OCI-LY7 (cell line): ENCODE data around the gene DLGAP1. TPM values are rescaled to one million over a fixed set of nuclear protein-coding genes. Genes with fewer than 3 reads are reported as not detected.

ENCODE experiments used
- BruUV-seq: library from RNA; stranded (reverse); fragments of 400-500 nt; replicated peaks from 2 replicates; lab custom pipeline; 2021; lab: Mats Ljungman, UMichigan
- CTCF ChIA-PET: fragments of 300-600 bp; sonication (Branson Sonifier 250); formaldehyde crosslinking; loops from one replicate; lab custom pipeline; 2022; ENCODE audit warnings: antibody characterized with exemption; ENCODE audit not compliant: unreplicated experiment; lab: Charles Lee
- POLR2A ChIA-PET: fragments of 300-600 bp; sonication (Branson Sonifier 250); formaldehyde crosslinking; loops from one replicate; lab custom pipeline; 2022; ENCODE audit warnings: antibody characterized with exemption; lab: Charles Lee
- DNase-seq: peaks from one replicate; pipeline ENCODE4 v3.0.0-alpha.2; 2015; ENCODE audit warnings: low spot score
- H2AFZ ChIP-seq: fragments of 200-600 bp; sonication (generic), shearing (Covaris generic); 2 replicates; pipeline ENCODE4 v1.6.1; 2014; ENCODE audit warnings: mild to moderate bottlenecking, antibody characterized with exemption, low read length, moderate library complexity
- H3K27ac ChIP-seq: fragments of 200-600 bp; sonication (generic); 2 replicates; pipeline ENCODE4 v1.5.1; 2014; ENCODE audit warnings: mixed run types, low read depth, mild to moderate bottlenecking, moderate library complexity, low read length, inconsistent platforms; ENCODE audit not compliant: poor library complexity, severe bottlenecking
- H3K36me3 ChIP-seq: fragments of 200-600 bp; sonication (generic); 2 replicates; pipeline ENCODE4 v1.6.1; 2014; ENCODE audit warnings: mild to moderate bottlenecking, antibody characterized with exemption, low read length, moderate library complexity, mixed read lengths; ENCODE audit not compliant: insufficient read depth
- H3K4me1 ChIP-seq: fragments of 200-600 bp; sonication (generic); 2 replicates; pipeline ENCODE4 v1.5.1; 2014; ENCODE audit warnings: mild to moderate bottlenecking, low read length; ENCODE audit not compliant: insufficient read depth, poor library complexity, severe bottlenecking
- H3K4me2 ChIP-seq: fragments of 200-600 bp; sonication (generic); 2 replicates; pipeline ENCODE4 v1.6.1; 2014; ENCODE audit warnings: mild to moderate bottlenecking, low read length
- H3K4me3 ChIP-seq: fragments of 200-600 bp; sonication (generic); 2 replicates; pipeline ENCODE4 v1.5.1; 2014; ENCODE audit warnings: mild to moderate bottlenecking, low read depth, low read length; ENCODE audit not compliant: poor library complexity, severe bottlenecking
- H3K79me2 ChIP-seq: fragments of 200-600 bp; sonication (generic); 2 replicates; pipeline ENCODE4 v1.6.1; 2016; ENCODE audit warnings: low read depth, mild to moderate bottlenecking, low read length, moderate library complexity, mixed read lengths; ENCODE audit not compliant: insufficient read depth
- H3K9me2 ChIP-seq: fragments of 200-600 bp; sonication (generic); 2 replicates; pipeline ENCODE4 v1.6.1; 2016; ENCODE audit warnings: mild to moderate bottlenecking, low read length, mixed read lengths; ENCODE audit not compliant: insufficient read depth
- H3K9me3 ChIP-seq: fragments of 200-600 bp; sonication (generic); 2 replicates; pipeline ENCODE4 v1.6.1; 2014; ENCODE audit warnings: mild to moderate bottlenecking, mixed run types, low read length, mixed read lengths
- H4K20me1 ChIP-seq: fragments of 200-600 bp; sonication (generic); 2 replicates; pipeline ENCODE4 v1.6.1; 2014; ENCODE audit warnings: mild to moderate bottlenecking, antibody characterized with exemption, low read length, moderate library complexity, mixed read lengths; ENCODE audit not compliant: insufficient read depth
- EZH2phosphoT487 ChIP-seq: fragments of 200-600 bp; sonication (generic); IDR thresholded peaks from 2 replicates; pipeline ENCODE4 v1.6.1; 2018; ENCODE audit warnings: low read depth, borderline replicate concordance, mild to moderate bottlenecking, mixed run types, antibody characterized with exemption, low read length, moderate library complexity, mixed read lengths
- intact Hi-C: fragments of 100-400 bp; cut with micrococcal nuclease; formaldehyde crosslinking; loops from one replicate; pipeline ENCODE4 v1.10.0; 2022; ENCODE audit not compliant: unreplicated experiment
- total RNA-seq, 2 experiments: library from RNA; depleted of rRNA in 1 of 2; stranded (reverse); fragments of >200 nt in 1 of 2; shearing (Covaris generic) in 1 of 2; gene quantifications; 2 replicates each; pipeline ENCODE4 v1.2.3, GENCODE V29; 2014 to 2022
- TF ChIP-seq, protein P1 (sequence below): fragments of 200-600 bp; sonication (generic); conservative IDR thresholded peaks from 2 replicates; pipeline ENCODE4 v1.5.1; 2014; ENCODE audit warnings: mild to moderate bottlenecking, antibody characterized with exemption, low read length, moderate library complexity, mixed read lengths

DLGAP1 gene
- total RNA-seq, 2 experiments from 2014 or later: 0.22 TPM; not detected in 1

DNA sequence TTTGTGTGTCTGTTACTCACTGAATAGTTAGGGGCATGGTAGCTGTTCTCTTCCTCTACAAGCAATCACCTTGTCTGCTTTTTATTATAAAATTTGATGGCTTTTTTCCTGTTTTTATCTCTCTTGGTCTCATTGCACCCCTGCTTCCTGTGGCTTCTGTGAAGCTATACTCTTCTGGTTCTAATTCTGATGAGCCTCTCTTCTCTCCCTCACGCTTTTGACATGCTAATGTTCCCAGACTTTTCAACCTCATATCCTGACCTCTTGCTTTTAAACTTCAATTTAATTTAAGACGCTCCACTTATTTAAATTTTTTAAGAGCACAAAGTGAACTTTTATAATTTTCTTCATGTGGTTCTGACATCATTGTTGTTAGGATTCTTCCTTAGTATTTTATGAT is 361.4 kb downstream of the DLGAP1 start:
- intact Hi-C loops: no loop called here
- H2AFZ ChIP-seq: no peak overlapping the region
- no peaks in the 10 kb centered on the region for H3K4me1 ChIP-seq
- H3K79me2 ChIP-seq: no peaks in the 10 kb centered on the region
- H3K36me3 ChIP-seq: no peaks in the 10 kb centered on the region
- H3K4me3 ChIP-seq: no peak overlapping the region
- no peaks in the 10 kb centered on the region for H3K9me3 ChIP-seq
- TF ChIP-seq, protein P1, sequence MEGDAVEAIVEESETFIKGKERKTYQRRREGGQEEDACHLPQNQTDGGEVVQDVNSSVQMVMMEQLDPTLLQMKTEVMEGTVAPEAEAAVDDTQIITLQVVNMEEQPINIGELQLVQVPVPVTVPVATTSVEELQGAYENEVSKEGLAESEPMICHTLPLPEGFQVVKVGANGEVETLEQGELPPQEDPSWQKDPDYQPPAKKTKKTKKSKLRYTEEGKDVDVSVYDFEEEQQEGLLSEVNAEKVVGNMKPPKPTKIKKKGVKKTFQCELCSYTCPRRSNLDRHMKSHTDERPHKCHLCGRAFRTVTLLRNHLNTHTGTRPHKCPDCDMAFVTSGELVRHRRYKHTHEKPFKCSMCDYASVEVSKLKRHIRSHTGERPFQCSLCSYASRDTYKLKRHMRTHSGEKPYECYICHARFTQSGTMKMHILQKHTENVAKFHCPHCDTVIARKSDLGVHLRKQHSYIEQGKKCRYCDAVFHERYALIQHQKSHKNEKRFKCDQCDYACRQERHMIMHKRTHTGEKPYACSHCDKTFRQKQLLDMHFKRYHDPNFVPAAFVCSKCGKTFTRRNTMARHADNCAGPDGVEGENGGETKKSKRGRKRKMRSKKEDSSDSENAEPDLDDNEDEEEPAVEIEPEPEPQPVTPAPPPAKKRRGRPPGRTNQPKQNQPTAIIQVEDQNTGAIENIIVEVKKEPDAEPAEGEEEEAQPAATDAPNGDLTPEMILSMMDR: no peak
- no peak for TF ChIP-seq EZH2phosphoT487
- no peak overlapping the region for H3K4me2 ChIP-seq
- DNase-seq: no peak
- H3K9me2 ChIP-seq: no peaks in the 10 kb centered on the region
- H4K20me1 ChIP-seq: no peaks in the 10 kb centered on the region
- H3K27ac ChIP-seq: no peak overlapping the region
- ChIA-PET POLR2A (interaction anchor here (0.6 to 1.2 kb wide), 3 partner anchors 16 to 248 kb away, joined by 3 to 4 read pairs (median 3); no protein-coding TSS in a partner anchor), CTCF (no interaction called here)
- BruUV-seq: no TSS peak

DNA sequence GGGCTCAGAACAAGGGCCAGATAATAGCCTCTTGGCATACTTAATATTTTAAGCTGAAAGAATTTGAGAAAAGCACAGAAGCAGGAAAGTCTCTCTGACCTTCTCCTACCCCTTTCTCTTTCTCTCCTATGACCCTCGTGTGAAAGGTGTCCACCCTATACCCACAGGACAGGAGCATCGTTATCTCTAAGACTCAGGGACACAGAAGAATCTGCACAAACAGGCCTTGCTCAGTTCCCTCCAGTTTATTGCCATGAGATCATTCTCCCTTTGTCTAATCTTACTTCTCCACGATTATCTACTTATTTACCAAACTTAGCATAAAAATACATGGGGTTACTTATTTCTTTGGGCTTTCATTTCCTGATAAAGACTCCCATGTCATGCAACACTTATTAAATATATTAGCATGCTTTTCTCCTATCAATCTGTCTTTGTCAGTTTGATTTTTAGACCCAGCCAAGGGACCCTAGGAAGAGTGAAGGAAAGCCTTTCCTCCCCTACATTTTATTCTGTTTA is 370.7 kb downstream of the DLGAP1 start:
- ChIA-PET POLR2A (interaction anchor here (0.8 kb wide), 1 partner anchor 85 kb away, joined by 3 read pairs; no protein-coding TSS in a partner anchor), CTCF (no interaction called here)
- Histone ChIP-seq H4K20me1 (no peaks in the 10 kb centered on the region), H2AFZ (no peak overlapping the region), H3K9me3 (no peaks in the 10 kb centered on the region), H3K79me2 (no peaks in the 10 kb centered on the region), H3K27ac (no peak overlapping the region), H3K9me2 (no peaks in the 10 kb centered on the region), H3K4me2 (no peak overlapping the region), H3K36me3 (no peaks in the 10 kb centered on the region), H3K4me3 (no peak overlapping the region), H3K4me1 (no peaks in the 10 kb centered on the region)
- DNase-seq: no peak
- no TSS peak for BruUV-seq
- TF ChIP-seq, protein P1: no peak
- TF ChIP-seq EZH2phosphoT487: no peak
- intact Hi-C loops: no loop called here

DNA sequence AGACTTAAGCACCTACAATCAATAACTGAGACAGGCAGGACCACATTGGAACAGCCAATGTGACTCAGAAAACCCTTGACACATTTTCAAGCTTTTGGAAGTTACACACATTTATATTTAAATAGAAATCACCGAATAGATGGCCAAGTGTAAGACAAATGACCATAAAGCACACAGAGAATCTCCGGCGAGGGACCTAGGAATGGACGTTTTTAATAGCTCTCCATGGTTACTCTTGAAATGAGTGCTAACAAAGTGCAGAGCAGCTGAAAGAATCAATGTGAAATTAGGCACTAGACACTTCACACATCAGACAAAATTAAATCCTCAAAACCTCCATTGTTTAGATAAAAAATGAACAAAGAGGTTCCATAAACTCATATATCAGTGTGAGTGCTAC is 376.9 kb downstream of the DLGAP1 start:
- Histone ChIP-seq H3K4me3 (no peak overlapping the region), H3K9me2 (no peaks in the 10 kb centered on the region), H3K4me1 (no peaks in the 10 kb centered on the region), H3K4me2 (no peak overlapping the region), H4K20me1 (no peaks in the 10 kb centered on the region), H2AFZ (no peak overlapping the region), H3K79me2 (no peaks in the 10 kb centered on the region), H3K36me3 (no peaks in the 10 kb centered on the region), H3K27ac (no peak overlapping the region), H3K9me3 (no peaks in the 10 kb centered on the region)
- intact Hi-C loops: no loop called here
- ChIA-PET POLR2A (interaction anchor here (1.1 kb wide), 1 partner anchor 15 kb away, joined by 3 read pairs; no protein-coding TSS in a partner anchor), CTCF (no interaction called here)
- DNase-seq: no peak
- no TSS peak for BruUV-seq
- TF ChIP-seq, protein P1: no peak
- TF ChIP-seq EZH2phosphoT487: no peak
